Activated naive CD8-positive, alpha-beta T cell treated with anti-CD3 and anti-CD28 coated beads, Interleukin-2, amount 50 U/mL, for 24 hours (primary cell): Measurements from ENCODE around the gene CREB5.

Source experiments
- ATAC-seq: fragments of 150-1000 bp; cut with Tn5 transposase; one replicate; pipeline ENCODE4 v1.10.0; 2021
- DNase-seq: peaks from one replicate; pipeline ENCODE4 v3.0.0; 2021
- H3K27ac Mint-ChIP-seq: one replicate; pipeline ENCODE4 v1.8.0; 2021; ENCODE audit warnings: mild to moderate bottlenecking, mixed read lengths
- H3K27me3 Mint-ChIP-seq: one replicate; pipeline ENCODE4 v1.8.0; 2021; ENCODE audit warnings: mixed read lengths
- H3K36me3 Mint-ChIP-seq: one replicate; pipeline ENCODE4 v1.8.0; 2021; ENCODE audit warnings: low read depth, mixed read lengths
- H3K4me1 Mint-ChIP-seq: one replicate; pipeline ENCODE4 v1.8.0; 2021; ENCODE audit warnings: mixed read lengths
- H3K4me3 Mint-ChIP-seq: one replicate; pipeline ENCODE4 v1.8.0; 2021; ENCODE audit warnings: mild to moderate bottlenecking, moderate library complexity, mixed read lengths
- H3K9me3 Mint-ChIP-seq: one replicate; pipeline ENCODE4 v1.8.0; 2021; ENCODE audit warnings: mixed read lengths

Gene CREB5

GRCh38 chr7:28488061-28488791 lies 75.9 kb downstream of the CREB5 start:
- H3K9me3 Mint-ChIP-seq = peaks cover 3% of the 10 kb centered on the region
- DNase-seq = no peak
- no peak overlapping the region for H3K4me3 Mint-ChIP-seq
- peaks cover 2% of the 10 kb centered on the region for H3K27me3 Mint-ChIP-seq
- no peak for ATAC-seq
- no peak overlapping the region for H3K27ac Mint-ChIP-seq
- H3K36me3 Mint-ChIP-seq = no peaks in the 10 kb centered on the region
- no peaks in the 10 kb centered on the region for H3K4me1 Mint-ChIP-seq

DNA sequence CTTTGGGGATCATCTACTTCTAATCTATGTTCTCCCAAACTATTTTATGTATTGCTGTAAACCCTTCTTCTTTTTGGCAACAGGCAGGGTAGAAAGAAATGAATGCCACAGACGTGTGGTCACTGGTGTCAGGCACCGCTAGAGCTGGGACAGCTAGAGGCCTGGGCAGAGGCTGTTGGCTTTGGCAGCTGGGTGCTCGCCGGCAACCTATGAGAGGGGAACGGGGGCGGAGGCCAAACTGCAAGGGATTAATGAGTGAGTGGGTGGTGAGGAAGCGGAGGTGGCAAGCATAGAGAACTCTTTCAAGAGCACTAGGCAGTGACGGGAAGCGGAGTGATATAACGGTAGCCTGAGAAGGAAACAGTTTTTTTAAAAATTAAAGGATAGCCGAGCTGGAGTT lies 78.5 kb downstream of the CREB5 start:
- Mint-ChIP-seq H3K27ac (no peak overlapping the region), H3K27me3 (peaks cover 2% of the 10 kb centered on the region), H3K4me1 (no peaks in the 10 kb centered on the region), H3K36me3 (no peaks in the 10 kb centered on the region), H3K9me3 (peaks cover 3% of the 10 kb centered on the region), H3K4me3 (no peak overlapping the region)
- no peak for DNase-seq
- ATAC-seq = no peak

DNA sequence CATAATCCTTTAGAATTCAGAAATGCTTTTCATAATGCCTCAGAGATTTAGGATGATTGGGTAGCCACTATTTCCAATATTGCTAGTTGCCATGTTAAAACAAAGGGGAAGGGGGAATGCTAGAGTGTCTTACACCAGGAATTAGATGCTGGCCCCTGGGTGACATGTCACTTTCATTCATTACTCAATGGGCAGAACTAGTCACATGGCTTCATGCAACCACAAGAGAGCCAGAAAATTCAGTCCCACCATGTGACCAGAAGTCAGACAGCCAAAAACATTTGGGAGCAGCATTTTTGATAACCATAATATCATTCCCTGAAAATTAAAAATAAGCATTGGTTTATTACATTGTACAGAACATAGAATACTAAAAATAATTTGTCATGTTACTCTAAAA lies 81.2 kb downstream of the CREB5 start:
- no peak overlapping the region for H3K4me3 Mint-ChIP-seq
- H3K27ac Mint-ChIP-seq = no peak overlapping the region
- no peak for DNase-seq
- no peaks in the 10 kb centered on the region for H3K36me3 Mint-ChIP-seq
- peaks cover 3% of the 10 kb centered on the region for H3K9me3 Mint-ChIP-seq
- H3K4me1 Mint-ChIP-seq = no peaks in the 10 kb centered on the region
- H3K27me3 Mint-ChIP-seq = peaks cover 2% of the 10 kb centered on the region
- ATAC-seq = no peak

DNA sequence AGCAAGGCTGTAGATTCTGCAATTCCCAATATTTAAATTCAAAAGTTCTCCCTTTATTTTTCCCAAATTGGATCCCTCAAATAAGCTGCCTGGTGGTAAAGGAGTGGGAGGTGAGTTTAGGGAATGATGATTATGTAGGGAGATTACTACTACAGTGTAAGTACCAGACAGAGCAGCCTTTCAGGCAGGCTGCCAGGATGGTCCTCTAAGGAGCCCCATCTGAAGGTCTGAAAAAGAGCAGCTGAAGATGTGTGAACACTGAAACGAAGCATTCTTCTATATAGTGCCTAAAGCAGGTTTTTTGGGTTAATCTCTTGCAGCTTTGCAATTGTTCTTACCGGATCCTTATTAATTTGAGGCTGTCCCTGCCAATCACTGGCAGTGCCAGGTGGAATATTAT lies 84.7 kb downstream of the CREB5 start:
- no peaks in the 10 kb centered on the region for H3K36me3 Mint-ChIP-seq
- DNase-seq = no peak

DNA sequence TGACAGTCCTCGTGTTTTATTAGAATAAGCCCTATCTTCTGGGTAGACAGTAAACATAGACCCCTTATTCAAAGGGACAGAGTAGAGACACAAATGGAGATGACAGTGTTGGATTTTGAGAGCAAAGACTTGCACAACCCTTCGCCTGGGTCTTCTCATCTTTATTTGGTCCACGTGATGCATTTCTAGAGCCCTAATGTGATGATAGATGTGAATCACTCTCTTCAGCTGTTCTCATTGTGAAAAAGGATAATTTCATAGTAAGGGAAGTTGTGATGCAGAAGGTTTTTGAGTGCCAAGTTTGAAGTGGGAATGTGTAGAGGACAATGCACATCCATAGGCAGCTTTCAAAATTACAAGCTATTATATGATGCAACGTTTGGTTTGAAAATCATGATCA lies 86.3 kb downstream of the CREB5 start:
- Mint-ChIP-seq H3K36me3 (no peaks in the 10 kb centered on the region), H3K27me3 (peaks cover 18% of the 10 kb centered on the region), H3K4me3 (no peak overlapping the region), H3K27ac (no peak overlapping the region), H3K4me1 (peaks cover 2% of the 10 kb centered on the region), H3K9me3 (no peaks in the 10 kb centered on the region)
- DNase-seq = no peak
- no peak for ATAC-seq

More for the DNA sequence above, 84.7 kb downstream of the CREB5 start:
- Mint-ChIP-seq H3K4me3 (no peak overlapping the region), H3K27me3 (peaks cover 10% of the 10 kb centered on the region), H3K9me3 (no peaks in the 10 kb centered on the region), H3K27ac (no peak overlapping the region), H3K4me1 (peaks cover 2% of the 10 kb centered on the region)
- no peak for ATAC-seq

- ATAC-seq = no peak
Observed at GRCh38 chr7:28500138-28500537, 87.8 kb downstream of the CREB5 start.

GRCh38 chr7:28502408-28502807 lies 90.1 kb downstream of the CREB5 start:
- no peaks in the 10 kb centered on the region for H3K36me3 Mint-ChIP-seq
- H3K27ac Mint-ChIP-seq = no peak overlapping the region
- H3K4me1 Mint-ChIP-seq = peaks cover 2% of the 10 kb centered on the region
- ATAC-seq = no peak
- no peak for DNase-seq
- H3K4me3 Mint-ChIP-seq = no peak overlapping the region
- H3K27me3 Mint-ChIP-seq = peaks cover 18% of the 10 kb centered on the region
- no peaks in the 10 kb centered on the region for H3K9me3 Mint-ChIP-seq

More at GRCh38 chr7:28500138-28500537, 87.8 kb downstream of the CREB5 start:
- no peak overlapping the region for H3K27ac Mint-ChIP-seq
- H3K36me3 Mint-ChIP-seq = no peaks in the 10 kb centered on the region
- H3K4me1 Mint-ChIP-seq = peaks cover 2% of the 10 kb centered on the region
- DNase-seq = peak; percentile 8
- peaks cover 18% of the 10 kb centered on the region for H3K27me3 Mint-ChIP-seq
- H3K4me3 Mint-ChIP-seq = no peak overlapping the region
- no peaks in the 10 kb centered on the region for H3K9me3 Mint-ChIP-seq

- H3K4me1 Mint-ChIP-seq = peaks cover 2% of the 10 kb centered on the region
- no peak for DNase-seq
- no peak overlapping the region for H3K4me3 Mint-ChIP-seq
- no peak overlapping the region for H3K27ac Mint-ChIP-seq
- H3K27me3 Mint-ChIP-seq = peaks cover 21% of the 10 kb centered on the region
- no peaks in the 10 kb centered on the region for H3K9me3 Mint-ChIP-seq
- ATAC-seq = no peak
- no peaks in the 10 kb centered on the region for H3K36me3 Mint-ChIP-seq
Observed at GRCh38 chr7:28503396-28503795, 91.1 kb downstream of the CREB5 start.

DNA sequence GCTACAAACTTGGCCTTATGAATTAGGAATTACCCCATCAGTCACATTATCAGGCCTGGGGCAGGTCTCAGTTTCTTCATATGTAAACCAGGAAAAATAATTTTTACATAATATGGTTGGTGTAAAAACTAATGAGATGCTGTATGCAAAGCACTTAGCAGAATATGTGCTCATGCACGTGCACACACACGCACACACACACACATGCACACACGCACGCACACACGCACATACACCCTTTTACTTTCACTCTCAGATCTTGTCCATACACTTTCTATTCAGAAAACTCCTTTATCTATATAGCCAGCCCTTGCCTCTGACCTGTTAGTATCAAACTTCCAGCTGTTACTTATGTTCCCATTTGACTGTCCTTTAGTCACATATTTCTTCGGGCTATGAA lies 92.7 kb downstream of the CREB5 start:
- DNase-seq = no peak
- no peak for ATAC-seq
- H3K27me3 Mint-ChIP-seq = peaks cover 11% of the 10 kb centered on the region
- H3K27ac Mint-ChIP-seq = no peak overlapping the region
- H3K4me3 Mint-ChIP-seq = no peak overlapping the region
- peaks cover 6% of the 10 kb centered on the region for H3K4me1 Mint-ChIP-seq
- no peaks in the 10 kb centered on the region for H3K36me3 Mint-ChIP-seq
- no peaks in the 10 kb centered on the region for H3K9me3 Mint-ChIP-seq

DNA sequence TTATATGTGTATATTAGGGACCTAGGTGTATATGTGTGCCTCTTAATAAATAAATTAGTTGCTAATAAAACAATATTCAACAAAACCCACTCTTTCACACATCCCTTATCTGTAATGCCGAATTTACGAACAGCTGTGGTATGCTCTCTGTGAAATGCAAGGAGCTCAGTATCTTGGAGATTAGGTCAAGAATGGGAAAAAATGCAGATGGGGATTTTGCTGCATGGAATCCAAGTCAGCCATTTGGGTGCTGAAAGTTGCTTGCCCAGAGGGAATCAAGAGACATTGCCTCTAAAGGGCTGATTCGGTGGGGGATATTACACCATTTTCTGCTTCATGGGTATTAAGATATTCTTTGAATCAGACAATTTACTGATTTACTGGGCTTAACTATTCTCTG lies 93.5 kb downstream of the CREB5 start:
- H3K4me3 Mint-ChIP-seq = no peak overlapping the region
- no peaks in the 10 kb centered on the region for H3K36me3 Mint-ChIP-seq
- no peak for DNase-seq

DNA sequence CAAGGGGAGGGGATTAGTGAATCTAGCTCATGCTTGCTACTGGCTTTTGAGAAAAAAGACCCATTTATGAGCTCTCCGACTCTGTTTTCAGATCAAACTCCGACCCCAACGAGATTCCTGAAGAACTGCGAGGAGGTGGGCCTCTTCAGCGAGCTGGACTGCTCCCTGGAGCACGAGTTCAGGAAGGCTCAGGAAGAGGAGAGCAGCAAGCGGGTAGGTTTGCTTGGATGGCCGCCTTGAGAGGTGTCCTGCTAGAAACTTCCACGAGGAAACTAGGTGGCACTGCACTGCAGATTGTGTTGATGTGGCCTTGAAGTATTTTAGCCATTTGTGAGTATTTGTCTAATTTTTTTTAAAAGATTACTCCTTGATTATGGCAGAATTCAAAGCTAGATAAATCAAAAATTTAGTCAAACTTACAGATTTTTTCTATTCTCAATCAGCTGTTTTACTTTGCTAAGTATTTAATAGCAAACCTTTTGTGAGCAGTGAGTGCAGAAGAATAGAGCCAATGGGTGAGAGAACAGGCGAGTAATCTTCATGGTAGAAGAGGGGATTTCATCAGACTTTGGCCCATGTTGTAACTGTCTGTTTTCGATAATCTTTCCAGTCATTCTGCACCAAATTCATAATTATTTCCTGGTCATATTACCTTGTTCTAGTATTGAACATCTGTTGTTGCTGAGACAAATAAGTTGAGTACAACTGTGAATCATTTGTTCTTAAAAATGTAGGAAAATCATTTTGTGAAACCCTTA lies 95.4 kb downstream of the CREB5 start:
- ATAC-seq (no peak), DNase-seq (no peak)
- Mint-ChIP-seq H3K4me3 (no peak overlapping the region), H3K4me1 (peaks cover 6% of the 10 kb centered on the region), H3K36me3 (no peaks in the 10 kb centered on the region), H3K9me3 (no peaks in the 10 kb centered on the region), H3K27me3 (peaks cover 21% of the 10 kb centered on the region), H3K27ac (no peak overlapping the region)

More for the DNA sequence above, 93.5 kb downstream of the CREB5 start:
- H3K4me1 Mint-ChIP-seq = peaks cover 6% of the 10 kb centered on the region
- no peaks in the 10 kb centered on the region for H3K9me3 Mint-ChIP-seq
- H3K27ac Mint-ChIP-seq = no peak overlapping the region
- H3K27me3 Mint-ChIP-seq = peaks cover 11% of the 10 kb centered on the region
- no peak for ATAC-seq

GRCh38 chr7:28509251-28510025 lies 97.1 kb downstream of the CREB5 start:
- DNase-seq (no peak), ATAC-seq (no peak)

DNA sequence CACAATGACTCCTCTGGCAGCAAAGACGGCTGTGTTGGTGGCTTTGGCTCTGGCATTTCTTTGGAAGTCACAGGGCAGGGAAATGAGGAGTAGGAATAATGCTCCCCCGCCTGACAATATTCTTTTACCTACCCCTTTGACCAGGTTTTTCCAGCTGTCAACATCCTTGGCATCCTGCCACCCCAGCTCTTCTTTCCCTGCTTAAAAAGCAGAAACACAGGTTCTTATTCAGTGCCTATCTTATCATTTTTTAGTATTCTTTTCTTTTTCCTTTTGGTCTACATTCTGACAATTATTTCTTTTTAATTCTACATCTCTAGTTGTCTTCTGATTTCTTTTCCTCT lies 97.7 kb downstream of the CREB5 start:
- Mint-ChIP-seq H3K9me3 (no peaks in the 10 kb centered on the region), H3K4me1 (peaks cover 6% of the 10 kb centered on the region), H3K4me3 (no peak overlapping the region), H3K27me3 (peaks cover 16% of the 10 kb centered on the region), H3K27ac (no peak overlapping the region), H3K36me3 (no peaks in the 10 kb centered on the region)
- ATAC-seq = no peak
- no peak for DNase-seq

More at GRCh38 chr7:28509251-28510025, 97.1 kb downstream of the CREB5 start:
- H3K4me3 Mint-ChIP-seq = no peak overlapping the region
- H3K9me3 Mint-ChIP-seq = no peaks in the 10 kb centered on the region
- H3K4me1 Mint-ChIP-seq = peaks cover 6% of the 10 kb centered on the region
- peaks cover 16% of the 10 kb centered on the region for H3K27me3 Mint-ChIP-seq
- no peaks in the 10 kb centered on the region for H3K36me3 Mint-ChIP-seq
- no peak overlapping the region for H3K27ac Mint-ChIP-seq

- Mint-ChIP-seq H3K36me3 (no peaks in the 10 kb centered on the region), H3K4me1 (peaks cover 6% of the 10 kb centered on the region), H3K27ac (no peak overlapping the region), H3K9me3 (no peaks in the 10 kb centered on the region), H3K27me3 (peaks cover 18% of the 10 kb centered on the region), H3K4me3 (no peak overlapping the region)
- DNase-seq = no peak
- ATAC-seq = no peak
Observed at GRCh38 chr7:28512668-28513440, 100.5 kb downstream of the CREB5 start.
